DOHH2 (cell line): Measurements from ENCODE around the gene GOLPH3.

ENCODE experiments used
- CTCF ChIP-seq: fragments of 200-600 bp; sonication (generic); IDR thresholded peaks from one replicate; pipeline ENCODE4 v1.5.1; 2014; ENCODE audit warnings: antibody characterized with exemption, mild to moderate bottlenecking, low read depth, low read length; ENCODE audit not compliant: poor library complexity, severe bottlenecking
- EZH2phosphoT487 ChIP-seq: fragments of 200-600 bp; sonication (generic); IDR thresholded peaks from 2 replicates; pipeline ENCODE4 v1.6.1; 2017; ENCODE audit warnings: borderline replicate concordance, mild to moderate bottlenecking, antibody characterized with exemption, low read length, moderate library complexity, mixed read lengths

- no peak for TF ChIP-seq CTCF
- TF ChIP-seq EZH2phosphoT487, result no peak
Observed at GRCh38 chr5:32222723-32223470, 48.8 kb upstream of the GOLPH3 start.
